HepG2 (cell line): ENCODE data around the gene COMMD7. TPM values are rescaled to one million over a fixed set of nuclear protein-coding genes. Genes with fewer than 3 reads are reported as not detected.

ENCODE experiments used
- BRD4 ChIP-seq: sonication (generic); formaldehyde crosslinking; IDR thresholded peaks from 2 replicates; pipeline ENCODE4 v1.4.0; 2020; ENCODE audit warnings: missing genetic modification reagents
- CHCHD3 ChIP-seq: sonication (generic); formaldehyde crosslinking; IDR thresholded peaks from 2 replicates; pipeline ENCODE4 v1.8.0; 2022; ENCODE audit warnings: mild to moderate bottlenecking, missing genetic modification reagents, moderate library complexity
- HOXA9 ChIP-seq: sonication (generic); formaldehyde crosslinking; IDR thresholded peaks from 2 replicates; pipeline ENCODE4 v1.8.1; 2022; ENCODE audit warnings: missing genetic modification reagents, mild to moderate bottlenecking, moderate library complexity, borderline replicate concordance
- MXI1 ChIP-seq: IDR thresholded peaks from 3 replicates; pipeline ENCODE4 v1.6.1; 2012; ENCODE audit warnings: low read depth, low read length, inconsistent platforms, borderline replicate concordance
- MYC ChIP-seq: sonication (generic); formaldehyde crosslinking; IDR thresholded peaks from 2 replicates; pipeline ENCODE4 v1.9.0; 2021; ENCODE audit warnings: missing genetic modification reagents, borderline replicate concordance
- PAX8 ChIP-seq: sonication (generic); formaldehyde crosslinking; IDR thresholded peaks from 2 replicates; pipeline ENCODE4 v1.8.0; 2022; ENCODE audit warnings: mild to moderate bottlenecking, missing genetic modification reagents, borderline replicate concordance
- PRMT3 ChIP-seq: sonication (generic); formaldehyde crosslinking; IDR thresholded peaks from 2 replicates; pipeline ENCODE4 v1.8.1; 2022; ENCODE audit warnings: low read depth, mild to moderate bottlenecking, moderate library complexity, missing genetic modification reagents, borderline replicate concordance
- ZFP36L2 ChIP-seq: sonication (generic); formaldehyde crosslinking; IDR thresholded peaks from 2 replicates; pipeline ENCODE4 v1.4.0; 2020; ENCODE audit warnings: missing genetic modification reagents
- ZNF354B ChIP-seq: sonication (generic); formaldehyde crosslinking; IDR thresholded peaks from 2 replicates; pipeline ENCODE4 v1.8.0; 2022; ENCODE audit warnings: mild to moderate bottlenecking, missing genetic modification reagents
- ZNF713 ChIP-seq: sonication (generic); formaldehyde crosslinking; IDR thresholded peaks from 2 replicates; pipeline ENCODE4 v1.4.0; 2020; ENCODE audit warnings: mild to moderate bottlenecking, missing genetic modification reagents
- ZNF883 ChIP-seq: sonication (generic); formaldehyde crosslinking; IDR thresholded peaks from 2 replicates; pipeline ENCODE4 v1.5.1; 2020; ENCODE audit warnings: mild to moderate bottlenecking, missing genetic modification reagents; ENCODE audit errors: not compliant biosample characterization
- polyA plus RNA-seq, 8 experiments: library from polyadenylated mRNA; depleted of rRNA in 3 of 8; stranded (reverse) in 7 of 8; unstranded in 1 of 8; fragments of >200 nt; fragmentation: Illumina TruSeq in 4 of 8; extraction: Trizol in 4 of 8; gene quantifications; 2 replicates each; pipeline versions ENCODE4 v1.2.1 to v1.2.3, GENCODE V29; 2011 to 2016; ENCODE audit warnings: low read depth in 4 of 8, missing spikeins in 1 of 8, mixed read lengths in 1 of 8; ENCODE audit not compliant: insufficient read depth in 1 of 8
- total RNA-seq, 5 experiments: library from RNA; depleted of rRNA; stranded (reverse); fragments of >200 nt; fragmentation: Illumina TruSeq; extraction: Trizol; gene quantifications; 2 replicates each; pipeline ENCODE4 v1.2.3, GENCODE V29; 2016; ENCODE audit warnings: low read depth in 1 of 5
- TF ChIP-seq, protein P1 (sequence below): sonication (generic); formaldehyde crosslinking; IDR thresholded peaks from 2 replicates; pipeline ENCODE4 v1.5.0; 2020; ENCODE audit warnings: mild to moderate bottlenecking, missing genetic modification reagents, borderline replicate concordance
- TF ChIP-seq, protein P2 (sequence below): sonication (generic); formaldehyde crosslinking; IDR thresholded peaks from 2 replicates; pipeline ENCODE4 v1.4.0; 2020; ENCODE audit warnings: missing genetic modification reagents
- TF ChIP-seq, protein P3 (sequence below): sonication (generic); formaldehyde crosslinking; IDR thresholded peaks from 2 replicates; pipeline ENCODE4 v1.8.0; 2022; ENCODE audit warnings: mild to moderate bottlenecking, missing genetic modification reagents
- TF ChIP-seq, protein P4 (sequence below): sonication (generic); formaldehyde crosslinking; IDR thresholded peaks from 2 replicates; pipeline ENCODE4 v1.4.0; 2020; ENCODE audit warnings: missing genetic modification reagents

COMMD7 gene
- total and polyA plus RNA-seq, 2 of the 13 experiments (the other 11 are each of a cell fraction or from before 2014, with no cell fraction given): 42.1 to 53.3 TPM

DNA sequence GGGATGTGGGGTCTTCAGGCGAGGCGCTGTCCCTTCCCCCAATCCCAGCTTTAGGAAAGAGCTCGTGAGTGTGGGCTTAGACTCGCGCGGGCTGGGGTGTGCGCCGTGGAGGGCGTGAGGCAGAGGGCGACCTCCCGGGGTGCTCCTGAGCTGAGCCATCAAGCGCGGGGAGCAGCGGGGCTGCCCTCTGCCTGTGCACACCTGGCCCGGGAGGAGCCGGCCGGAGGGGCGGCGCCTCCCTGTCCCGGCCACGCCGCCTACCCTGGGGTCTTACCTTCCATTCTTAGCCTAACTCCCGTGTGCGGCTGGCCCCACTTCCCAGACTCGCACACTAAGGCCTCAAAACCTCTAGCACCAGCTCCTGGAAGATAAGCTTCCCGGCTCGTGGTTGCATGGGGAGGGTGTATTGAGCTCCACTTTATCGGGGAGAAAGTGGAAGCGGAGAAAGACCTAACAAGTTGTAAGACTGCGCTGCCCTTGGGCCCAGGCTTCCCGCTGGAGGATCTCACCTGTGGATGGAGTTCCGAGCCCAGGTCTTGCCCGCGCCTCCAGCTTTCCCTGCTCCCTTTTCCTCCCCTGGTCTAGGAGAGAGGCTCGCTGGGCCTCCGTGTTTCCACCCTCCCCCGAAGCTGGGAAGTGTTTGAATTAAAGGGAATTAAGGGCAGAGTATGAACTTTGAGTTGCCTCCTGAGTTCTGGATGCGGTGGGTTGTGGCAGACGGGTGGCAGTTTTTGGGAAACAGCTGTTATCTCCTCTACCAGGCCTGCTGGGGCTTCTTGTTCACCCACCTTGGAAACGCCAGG is 20.1 kb upstream of the COMMD7 start (continued):
- TF ChIP-seq, protein P1, sequence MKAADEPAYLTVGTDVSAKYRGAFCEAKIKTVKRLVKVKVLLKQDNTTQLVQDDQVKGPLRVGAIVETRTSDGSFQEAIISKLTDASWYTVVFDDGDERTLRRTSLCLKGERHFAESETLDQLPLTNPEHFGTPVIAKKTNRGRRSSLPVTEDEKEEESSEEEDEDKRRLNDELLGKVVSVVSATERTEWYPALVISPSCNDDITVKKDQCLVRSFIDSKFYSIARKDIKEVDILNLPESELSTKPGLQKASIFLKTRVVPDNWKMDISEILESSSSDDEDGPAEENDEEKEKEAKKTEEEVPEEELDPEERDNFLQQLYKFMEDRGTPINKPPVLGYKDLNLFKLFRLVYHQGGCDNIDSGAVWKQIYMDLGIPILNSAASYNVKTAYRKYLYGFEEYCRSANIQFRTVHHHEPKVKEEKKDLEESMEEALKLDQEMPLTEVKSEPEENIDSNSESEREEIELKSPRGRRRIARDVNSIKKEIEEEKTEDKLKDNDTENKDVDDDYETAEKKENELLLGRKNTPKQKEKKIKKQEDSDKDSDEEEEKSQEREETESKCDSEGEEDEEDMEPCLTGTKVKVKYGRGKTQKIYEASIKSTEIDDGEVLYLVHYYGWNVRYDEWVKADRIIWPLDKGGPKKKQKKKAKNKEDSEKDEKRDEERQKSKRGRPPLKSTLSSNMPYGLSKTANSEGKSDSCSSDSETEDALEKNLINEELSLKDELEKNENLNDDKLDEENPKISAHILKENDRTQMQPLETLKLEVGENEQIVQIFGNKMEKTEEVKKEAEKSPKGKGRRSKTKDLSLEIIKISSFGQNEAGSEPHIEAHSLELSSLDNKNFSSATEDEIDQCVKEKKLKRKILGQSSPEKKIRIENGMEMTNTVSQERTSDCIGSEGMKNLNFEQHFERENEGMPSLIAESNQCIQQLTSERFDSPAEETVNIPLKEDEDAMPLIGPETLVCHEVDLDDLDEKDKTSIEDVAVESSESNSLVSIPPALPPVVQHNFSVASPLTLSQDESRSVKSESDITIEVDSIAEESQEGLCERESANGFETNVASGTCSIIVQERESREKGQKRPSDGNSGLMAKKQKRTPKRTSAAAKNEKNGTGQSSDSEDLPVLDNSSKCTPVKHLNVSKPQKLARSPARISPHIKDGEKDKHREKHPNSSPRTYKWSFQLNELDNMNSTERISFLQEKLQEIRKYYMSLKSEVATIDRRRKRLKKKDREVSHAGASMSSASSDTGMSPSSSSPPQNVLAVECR (CRISPR knock-in tag): peak; percentile 52; the same call in 1 of the 2 replicates
- TF ChIP-seq BRD4 (CRISPR knock-in tag) (peak; percentile 73), ZFP36L2 (CRISPR knock-in tag) (no peak), HOXA9 (CRISPR knock-in tag) (no peak), ZNF354B (peak; percentile 83), ZNF883 (CRISPR knock-in tag) (peak; percentile 48), MXI1 (peak; percentile 38; the same call in 1 of the 3 replicates), PAX8 (CRISPR knock-in tag) (no peak), CHCHD3 (no peak), PRMT3 (no peak), ZNF713 (CRISPR knock-in tag) (0 out of 2 replicates have a peak, but pooled peaks have one; percentile 9), MYC (CRISPR knock-in tag) (peak; percentile 72; the same call in 1 of the 2 replicates)
- TF ChIP-seq, protein P2, sequence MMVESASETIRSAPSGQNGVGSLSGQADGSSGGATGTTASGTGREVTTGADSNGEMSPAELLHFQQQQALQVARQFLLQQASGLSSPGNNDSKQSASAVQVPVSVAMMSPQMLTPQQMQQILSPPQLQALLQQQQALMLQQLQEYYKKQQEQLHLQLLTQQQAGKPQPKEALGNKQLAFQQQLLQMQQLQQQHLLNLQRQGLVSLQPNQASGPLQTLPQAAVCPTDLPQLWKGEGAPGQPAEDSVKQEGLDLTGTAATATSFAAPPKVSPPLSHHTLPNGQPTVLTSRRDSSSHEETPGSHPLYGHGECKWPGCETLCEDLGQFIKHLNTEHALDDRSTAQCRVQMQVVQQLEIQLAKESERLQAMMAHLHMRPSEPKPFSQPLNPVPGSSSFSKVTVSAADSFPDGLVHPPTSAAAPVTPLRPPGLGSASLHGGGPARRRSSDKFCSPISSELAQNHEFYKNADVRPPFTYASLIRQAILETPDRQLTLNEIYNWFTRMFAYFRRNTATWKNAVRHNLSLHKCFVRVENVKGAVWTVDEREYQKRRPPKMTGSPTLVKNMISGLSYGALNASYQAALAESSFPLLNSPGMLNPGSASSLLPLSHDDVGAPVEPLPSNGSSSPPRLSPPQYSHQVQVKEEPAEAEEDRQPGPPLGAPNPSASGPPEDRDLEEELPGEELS: no peak
- TF ChIP-seq, protein P3, sequence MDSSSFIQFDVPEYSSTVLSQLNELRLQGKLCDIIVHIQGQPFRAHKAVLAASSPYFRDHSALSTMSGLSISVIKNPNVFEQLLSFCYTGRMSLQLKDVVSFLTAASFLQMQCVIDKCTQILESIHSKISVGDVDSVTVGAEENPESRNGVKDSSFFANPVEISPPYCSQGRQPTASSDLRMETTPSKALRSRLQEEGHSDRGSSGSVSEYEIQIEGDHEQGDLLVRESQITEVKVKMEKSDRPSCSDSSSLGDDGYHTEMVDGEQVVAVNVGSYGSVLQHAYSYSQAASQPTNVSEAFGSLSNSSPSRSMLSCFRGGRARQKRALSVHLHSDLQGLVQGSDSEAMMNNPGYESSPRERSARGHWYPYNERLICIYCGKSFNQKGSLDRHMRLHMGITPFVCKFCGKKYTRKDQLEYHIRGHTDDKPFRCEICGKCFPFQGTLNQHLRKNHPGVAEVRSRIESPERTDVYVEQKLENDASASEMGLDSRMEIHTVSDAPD (CRISPR knock-in tag): peak; percentile 60; the same call in 1 of the 2 replicates
- TF ChIP-seq, protein P4, sequence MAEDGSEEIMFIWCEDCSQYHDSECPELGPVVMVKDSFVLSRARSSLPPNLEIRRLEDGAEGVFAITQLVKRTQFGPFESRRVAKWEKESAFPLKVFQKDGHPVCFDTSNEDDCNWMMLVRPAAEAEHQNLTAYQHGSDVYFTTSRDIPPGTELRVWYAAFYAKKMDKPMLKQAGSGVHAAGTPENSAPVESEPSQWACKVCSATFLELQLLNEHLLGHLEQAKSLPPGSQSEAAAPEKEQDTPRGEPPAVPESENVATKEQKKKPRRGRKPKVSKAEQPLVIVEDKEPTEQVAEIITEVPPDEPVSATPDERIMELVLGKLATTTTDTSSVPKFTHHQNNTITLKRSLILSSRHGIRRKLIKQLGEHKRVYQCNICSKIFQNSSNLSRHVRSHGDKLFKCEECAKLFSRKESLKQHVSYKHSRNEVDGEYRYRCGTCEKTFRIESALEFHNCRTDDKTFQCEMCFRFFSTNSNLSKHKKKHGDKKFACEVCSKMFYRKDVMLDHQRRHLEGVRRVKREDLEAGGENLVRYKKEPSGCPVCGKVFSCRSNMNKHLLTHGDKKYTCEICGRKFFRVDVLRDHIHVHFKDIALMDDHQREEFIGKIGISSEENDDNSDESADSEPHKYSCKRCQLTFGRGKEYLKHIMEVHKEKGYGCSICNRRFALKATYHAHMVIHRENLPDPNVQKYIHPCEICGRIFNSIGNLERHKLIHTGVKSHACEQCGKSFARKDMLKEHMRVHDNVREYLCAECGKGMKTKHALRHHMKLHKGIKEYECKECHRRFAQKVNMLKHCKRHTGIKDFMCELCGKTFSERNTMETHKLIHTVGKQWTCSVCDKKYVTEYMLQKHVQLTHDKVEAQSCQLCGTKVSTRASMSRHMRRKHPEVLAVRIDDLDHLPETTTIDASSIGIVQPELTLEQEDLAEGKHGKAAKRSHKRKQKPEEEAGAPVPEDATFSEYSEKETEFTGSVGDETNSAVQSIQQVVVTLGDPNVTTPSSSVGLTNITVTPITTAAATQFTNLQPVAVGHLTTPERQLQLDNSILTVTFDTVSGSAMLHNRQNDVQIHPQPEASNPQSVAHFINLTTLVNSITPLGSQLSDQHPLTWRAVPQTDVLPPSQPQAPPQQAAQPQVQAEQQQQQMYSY (CRISPR knock-in tag): no peak
